ENCODE results near the gene B3GALT6.

The B3GALT6 gene

DNA sequence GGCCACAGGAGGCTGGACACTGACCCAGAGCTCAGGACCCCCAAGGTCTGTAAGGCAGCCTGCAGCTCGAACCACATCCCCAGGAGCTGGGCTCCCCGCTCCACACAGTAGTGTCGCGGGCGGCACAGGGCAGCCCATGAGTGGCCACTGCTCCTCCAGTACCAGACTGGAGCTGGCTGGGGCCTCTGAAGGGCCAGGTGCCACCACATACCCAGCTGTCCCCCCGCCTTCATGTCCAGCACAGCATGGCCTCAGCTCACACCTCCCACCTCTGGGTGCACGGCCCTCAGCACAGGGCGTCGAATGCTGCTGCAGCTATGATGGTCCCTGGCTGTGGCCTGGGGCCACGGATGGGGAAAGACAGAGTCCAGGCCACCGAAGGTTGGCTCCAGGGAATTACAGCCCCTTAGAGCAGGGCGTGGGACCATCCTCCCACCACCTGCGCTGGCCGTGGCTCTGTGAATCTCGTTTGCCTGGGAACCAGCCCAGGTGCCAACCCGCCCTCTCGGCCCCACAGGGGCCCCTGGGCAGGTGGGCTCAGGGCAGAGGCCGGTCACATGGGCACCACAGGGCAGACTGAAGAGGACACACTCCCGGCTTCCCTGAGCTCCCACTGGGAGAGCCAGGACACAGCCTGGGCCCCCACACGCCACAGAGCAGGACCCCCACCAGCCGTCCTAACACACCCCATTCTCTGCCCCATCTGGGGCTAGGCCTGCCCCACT is 16.0 kb upstream of the B3GALT6 start:
- DNase-seq (ENCODE audit: low spot score), result no peak

DNA sequence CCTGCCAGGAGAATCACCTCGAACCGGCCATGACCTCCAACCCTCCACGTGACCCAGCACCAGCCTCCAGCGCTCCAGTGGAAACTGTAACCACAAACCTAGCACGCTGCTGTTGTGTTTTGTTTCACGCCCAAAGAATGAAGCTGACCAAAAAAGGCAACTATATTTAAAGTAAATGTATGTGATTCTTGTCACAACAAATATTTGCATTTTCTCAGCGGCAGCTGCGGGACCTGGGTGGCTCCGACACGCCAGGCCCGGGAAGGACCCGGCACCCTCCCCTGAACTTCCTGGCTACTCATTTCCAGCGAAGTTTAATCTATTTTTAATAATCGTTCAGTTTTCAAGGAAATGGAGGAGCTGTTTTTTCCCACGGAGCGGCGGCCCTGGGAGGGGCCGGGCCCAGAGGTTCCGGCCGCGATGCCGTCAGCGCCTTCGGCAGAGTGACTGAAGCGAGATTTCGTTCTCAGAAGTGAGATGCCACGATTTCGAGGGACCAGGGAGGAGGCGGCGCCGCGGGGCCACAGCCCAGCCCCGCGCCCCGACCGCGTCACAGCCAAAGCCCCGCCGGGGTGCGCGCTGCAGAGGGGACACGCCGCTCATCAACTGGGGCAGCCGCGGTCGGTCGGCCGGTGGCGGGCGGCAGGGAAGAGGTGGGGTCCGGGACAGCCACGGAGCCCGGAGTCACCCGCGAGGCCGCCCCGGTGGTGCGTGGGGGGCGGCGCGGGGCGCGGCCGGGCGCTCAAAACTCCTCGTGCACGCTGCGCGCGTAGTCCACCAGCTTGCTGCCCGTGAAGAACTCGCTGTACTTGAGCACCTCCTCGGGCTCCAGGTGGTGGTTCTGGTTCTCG is 15.0 kb upstream of the B3GALT6 start:
- no peak for DNase-seq (ENCODE audit: low spot score)

DNA sequence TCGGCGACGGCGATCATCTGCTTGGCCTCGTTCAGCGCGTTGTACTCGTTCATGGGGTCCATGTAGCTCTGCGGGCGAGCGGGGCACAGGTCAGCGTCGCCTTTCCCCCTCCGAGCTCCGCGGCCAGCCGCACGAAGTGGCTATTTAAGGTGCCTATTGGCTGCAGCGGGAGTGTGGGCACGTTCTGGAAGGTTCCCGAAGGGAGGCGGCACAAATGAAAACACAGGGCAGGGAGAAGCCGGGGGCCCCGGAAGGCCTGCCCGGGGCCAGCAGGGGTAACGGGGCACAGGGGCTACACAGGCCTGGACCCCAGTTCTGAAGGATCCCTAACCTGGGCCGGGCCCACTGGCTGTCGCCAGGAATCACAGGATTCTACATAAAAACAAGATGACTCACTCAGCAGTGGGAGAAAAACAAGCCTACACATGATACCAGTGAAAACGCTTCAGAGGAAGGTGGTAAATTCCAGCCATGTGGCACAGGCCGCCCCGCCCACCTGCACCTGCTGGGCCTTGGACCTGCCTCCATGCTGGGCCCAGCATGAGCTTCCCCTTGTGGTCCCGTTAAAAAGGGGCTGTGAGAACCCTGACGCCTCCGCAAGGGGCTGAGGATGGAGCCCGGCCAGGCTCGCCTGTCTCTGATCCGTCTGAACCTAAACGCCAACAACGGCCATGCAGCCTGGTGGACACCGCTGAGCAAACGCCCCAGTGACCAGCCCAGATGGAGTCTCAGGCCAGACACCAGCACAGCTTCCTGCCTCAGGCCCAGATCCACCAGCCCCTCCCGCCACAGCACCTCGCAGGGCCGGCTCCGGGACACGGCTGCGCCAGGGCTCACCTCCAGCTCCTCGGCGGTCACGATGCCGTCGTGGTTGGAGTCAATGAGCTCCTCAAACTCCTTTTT is 14.2 kb upstream of the B3GALT6 start:
- DNase-seq (ENCODE audit: low spot score), result peak; percentile 38

DNA sequence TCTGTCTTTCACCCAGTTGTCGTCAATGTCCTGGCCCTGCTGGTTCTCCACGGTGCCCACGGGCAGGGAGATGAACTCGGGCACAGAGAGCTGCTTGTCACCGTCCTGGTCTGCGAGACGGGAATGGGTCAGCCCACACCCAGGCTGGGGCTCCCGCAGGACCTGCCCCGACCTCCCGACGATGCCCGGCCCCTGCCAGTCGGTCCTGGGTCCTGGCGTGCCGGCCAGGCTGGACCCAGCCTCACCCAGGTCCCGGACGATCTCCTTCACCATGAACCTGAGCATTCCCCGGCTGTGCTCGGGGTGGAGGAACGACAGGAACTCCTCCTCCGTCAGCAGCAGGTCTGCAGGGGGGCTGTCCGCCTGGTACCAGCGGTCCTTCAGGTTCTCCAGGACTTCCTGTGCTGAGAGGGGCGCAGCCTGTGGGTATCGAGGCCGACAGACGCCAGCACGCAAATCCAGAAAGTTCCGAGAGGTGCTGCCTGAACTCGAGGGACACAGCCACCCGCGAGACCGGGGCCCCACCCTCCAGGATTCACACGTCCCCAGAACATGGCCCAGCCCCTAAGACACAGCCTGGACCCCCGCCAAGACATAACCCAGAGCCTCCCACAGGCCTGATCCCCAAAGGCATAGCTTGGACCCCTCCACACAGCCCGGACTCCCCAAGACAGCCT is 13.4 kb upstream of the B3GALT6 start:
- no peak for DNase-seq (ENCODE audit: low spot score)

DNA sequence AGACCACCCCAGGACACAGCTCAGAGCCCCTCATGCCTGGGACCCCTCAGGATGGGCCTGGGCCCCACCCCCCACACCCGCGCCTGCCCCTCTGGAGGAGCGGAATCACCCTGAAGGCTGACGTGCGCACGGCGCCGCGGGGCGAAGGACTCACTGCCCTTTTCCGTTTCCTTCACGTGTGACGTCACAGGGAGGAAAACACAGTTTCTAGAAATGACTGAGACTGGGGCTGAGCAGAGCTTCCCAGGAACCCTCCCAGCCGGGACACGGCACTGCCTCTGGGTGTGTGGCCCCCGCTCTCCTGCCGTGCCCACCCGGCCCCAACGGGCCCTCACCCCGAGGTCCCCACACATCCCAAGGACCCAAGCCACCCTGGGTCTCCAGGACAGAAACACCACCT is 12.7 kb upstream of the B3GALT6 start:
- no peak for DNase-seq (ENCODE audit: low spot score)

DNA sequence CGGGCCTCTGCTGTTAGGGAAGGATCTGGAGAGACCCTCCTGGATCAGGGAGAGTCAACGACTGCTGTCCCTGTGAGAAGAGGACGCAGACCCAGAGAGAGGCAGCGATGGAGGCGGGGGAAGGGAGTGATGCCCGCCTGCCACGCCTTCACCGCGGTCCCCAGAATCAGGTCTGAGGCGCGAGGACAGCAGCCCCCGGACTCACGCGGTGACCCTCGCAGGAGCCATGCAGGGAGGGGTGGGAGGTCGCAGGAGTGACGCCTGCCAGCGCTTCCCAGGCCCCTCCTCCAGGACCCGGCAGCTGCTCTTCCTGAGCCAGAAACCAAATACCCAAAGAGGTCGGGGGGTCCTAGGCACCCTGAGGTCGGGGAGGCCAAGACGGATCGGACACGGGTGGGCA is 11.8 kb upstream of the B3GALT6 start:
- no peak for DNase-seq (ENCODE audit: low spot score)

DNA sequence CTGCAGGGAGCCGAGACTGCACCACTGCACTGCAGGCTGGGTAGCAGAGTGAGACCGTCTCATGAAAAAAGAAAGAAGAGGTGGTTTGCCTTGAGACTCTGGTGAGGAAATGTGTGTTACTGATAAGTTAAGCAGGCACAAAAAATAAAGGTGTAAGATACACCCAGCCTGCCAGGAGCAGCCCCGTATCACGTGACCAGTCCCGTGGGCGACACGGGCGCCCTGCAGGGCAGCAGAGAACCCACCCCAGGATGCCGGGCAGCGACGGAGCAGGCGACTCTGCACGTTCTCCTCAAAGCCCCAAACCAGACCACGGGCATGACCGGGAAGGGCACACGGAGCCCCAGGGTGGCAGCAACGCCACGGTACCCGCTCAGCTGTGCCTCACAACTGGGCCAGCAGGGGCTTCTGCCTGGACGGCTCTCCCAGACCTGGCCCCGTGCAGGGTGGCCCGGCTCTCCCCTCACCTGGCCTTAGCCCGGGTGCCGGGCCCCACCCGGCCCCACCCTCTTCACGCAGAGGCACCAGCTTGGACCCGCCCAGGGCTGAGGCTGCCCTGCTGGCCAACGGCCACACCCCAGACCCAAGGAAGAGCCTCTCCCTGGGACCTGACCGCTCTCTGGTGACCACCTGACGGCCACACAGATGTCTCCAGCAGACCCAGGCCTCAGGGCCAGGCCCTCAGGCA is 10.0 kb upstream of the B3GALT6 start:
- no peak for DNase-seq (ENCODE audit: low spot score)

DNA sequence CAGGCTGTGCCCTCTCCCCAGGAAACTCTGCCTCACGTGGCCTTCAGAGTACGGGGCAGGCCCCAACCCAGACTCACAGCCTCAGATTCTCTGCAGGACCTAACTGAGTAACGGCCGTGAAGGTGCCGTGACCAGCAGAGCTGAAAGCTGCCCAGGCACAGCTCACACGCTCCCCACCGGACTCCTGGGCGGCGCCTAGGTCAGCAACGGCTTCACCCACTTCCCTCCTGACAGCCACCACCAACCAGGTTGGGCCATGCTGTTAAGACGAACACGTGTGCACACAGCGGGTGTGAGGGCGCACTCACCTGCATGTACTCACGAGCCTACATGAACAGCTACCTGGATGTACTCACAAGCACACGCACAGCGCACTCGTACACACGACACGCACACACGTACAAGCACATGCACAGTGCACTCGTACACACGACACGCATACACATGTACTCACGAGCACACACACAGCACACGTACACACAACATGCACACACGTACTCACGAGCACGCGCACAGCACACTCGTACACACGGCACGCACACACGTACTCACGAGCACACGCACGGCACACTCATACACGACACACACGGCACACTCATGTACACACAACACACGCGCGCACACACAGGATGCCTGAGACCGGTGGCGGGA is 9.3 kb upstream of the B3GALT6 start:
- no peak for DNase-seq (ENCODE audit: low spot score)

DNA sequence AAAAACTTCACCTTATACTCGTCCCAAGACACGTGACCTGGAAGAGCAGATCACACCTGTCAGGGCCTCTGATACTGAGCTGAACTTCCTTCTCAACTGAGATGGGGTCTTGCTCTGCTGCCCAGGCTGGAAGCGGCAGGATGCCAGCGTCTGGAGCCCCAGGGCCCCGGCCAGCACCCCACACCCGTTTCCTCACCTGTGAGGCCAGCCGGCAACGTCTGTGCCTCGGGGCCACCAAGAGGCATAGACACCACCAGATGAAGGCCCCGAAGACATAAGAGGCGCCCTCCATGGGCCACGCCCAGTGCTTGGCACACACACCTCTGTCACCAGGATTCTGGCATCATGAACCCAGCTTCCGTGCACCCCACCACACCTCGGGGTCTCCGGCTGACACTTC is 8.7 kb upstream of the B3GALT6 start:
- DNase-seq (ENCODE audit: low spot score), result no peak

DNA sequence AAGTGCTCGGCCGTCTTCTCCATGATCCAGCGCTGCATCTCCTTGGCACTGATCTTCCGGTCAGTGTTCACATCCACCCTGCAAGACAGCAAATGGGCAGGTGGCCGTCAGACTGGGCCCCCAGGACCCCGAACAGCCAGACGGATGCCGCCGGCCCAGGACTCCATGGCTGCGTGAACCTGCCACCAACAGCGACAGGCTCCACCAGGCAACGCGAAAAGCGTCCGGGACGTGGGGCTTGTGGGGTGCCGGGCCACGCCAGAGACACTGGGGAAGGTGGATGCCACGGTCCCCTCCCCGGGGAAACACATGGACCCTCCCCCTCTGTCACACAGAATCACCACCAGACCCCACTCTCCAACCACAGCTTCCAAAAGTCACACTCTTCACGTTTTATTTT is 8.1 kb upstream of the B3GALT6 start:
- DNase-seq (ENCODE audit: low spot score), result no peak

DNA sequence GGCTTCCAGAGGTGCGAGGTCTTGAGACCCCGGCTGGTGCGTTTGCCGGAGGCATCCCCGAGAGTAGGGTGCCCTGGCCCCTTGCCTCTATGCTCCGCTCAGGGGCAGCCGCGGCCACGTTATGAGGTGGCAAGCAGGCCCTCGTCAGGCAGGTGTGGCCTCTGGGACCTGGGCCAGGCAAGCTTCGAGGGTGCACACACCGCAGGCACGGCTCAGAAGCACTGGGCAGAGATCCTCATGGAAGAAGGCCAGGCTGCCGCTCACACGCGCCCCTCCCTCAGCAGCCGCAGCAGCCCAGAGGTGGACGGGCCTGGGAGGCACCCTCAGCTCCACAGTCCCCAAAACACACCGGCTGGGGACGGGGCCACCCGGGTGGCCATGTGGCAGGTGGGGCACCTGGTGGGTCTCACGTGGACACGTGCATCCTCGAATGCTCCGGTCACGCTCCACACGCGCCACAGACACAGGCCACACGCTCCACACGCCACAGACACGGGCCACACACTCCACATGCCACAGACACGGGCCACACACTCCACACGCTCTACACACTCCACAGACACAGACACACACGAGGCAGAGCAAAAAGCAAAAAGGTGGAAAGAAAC is 6.7 kb upstream of the B3GALT6 start:
- no peak for DNase-seq (ENCODE audit: low spot score)

DNA sequence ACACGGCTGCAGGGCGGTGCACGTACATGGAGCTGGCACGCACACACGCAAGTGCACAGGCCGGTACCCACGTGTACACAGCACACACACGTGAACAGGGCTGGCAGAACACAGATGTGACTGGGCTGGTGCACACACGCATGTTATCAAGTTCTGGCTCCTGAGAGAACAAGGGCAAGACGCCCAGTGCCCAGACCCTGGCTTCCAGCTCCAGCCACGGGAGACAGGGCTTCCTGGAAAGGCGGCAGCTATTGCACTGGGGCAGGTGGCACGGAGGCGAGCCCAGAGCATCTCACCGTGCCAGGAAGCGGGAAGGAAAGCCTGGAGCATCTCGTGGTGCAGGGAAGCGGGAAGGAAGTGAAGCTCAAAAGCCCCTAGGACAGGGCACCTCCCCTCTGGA is 6.1 kb upstream of the B3GALT6 start:
- peak; percentile 49 for DNase-seq (ENCODE audit: low spot score)

DNA sequence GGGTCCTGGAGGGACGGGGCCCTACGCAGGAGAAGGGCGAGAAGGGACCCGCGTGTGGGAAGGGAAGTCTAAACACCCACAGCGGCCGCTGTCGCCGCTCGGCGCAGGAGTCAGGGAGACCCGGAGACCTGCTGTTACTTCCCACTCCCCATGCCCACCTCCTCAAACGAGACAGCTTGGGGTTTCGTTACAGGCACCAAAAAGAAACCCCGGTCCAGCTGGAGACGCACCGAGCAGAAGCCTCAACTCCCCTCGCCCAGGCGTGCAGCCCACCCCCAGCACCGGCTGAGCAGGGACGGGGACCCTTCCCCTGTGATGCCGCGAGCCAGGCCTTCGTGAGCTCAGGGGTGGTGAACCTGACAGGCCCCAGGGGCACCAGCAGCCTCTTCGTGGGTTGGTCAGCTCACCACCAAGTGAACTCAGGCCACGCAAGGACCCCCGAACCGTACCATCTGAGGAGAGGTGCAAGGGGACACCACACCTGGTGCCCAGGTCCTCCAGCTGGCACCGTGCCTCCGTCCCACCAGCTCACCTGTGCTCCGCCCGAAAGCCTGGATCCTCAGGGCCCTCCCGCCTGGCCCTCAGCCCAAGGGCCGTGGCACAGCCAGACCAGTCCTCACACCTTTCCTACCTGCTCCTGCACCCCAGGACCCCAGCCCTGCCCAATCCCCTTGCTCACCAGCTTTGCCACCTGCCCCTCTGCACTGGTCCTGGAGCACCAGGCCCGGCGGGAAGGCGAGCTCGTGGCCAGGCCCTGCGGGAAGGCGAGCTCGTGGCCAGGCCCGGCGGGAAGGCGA is 5.3 kb upstream of the B3GALT6 start:
- DNase-seq (ENCODE audit: low spot score), result no peak

DNA sequence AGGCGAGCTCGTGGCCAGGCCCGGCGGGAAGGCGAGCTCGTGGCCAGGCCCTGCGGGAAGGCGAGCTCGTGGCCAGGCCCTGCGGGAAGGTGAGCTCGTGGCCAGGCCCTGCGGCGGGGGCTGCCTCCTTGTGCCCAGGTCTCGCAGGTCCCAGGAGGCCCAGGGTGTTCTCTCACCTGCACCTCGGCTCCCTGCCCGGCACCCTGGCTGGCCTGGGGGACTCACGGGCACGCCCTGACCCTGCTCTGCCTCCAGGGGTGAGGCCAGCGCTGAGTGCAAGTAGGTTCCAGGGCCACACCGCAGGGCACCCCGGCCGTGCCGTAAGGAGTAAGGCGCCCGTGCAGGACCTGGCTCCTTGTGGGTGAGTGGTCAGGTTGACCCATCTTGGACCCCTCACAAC is 4.7 kb upstream of the B3GALT6 start:
- DNase-seq (ENCODE audit: low spot score), result no peak

DNA sequence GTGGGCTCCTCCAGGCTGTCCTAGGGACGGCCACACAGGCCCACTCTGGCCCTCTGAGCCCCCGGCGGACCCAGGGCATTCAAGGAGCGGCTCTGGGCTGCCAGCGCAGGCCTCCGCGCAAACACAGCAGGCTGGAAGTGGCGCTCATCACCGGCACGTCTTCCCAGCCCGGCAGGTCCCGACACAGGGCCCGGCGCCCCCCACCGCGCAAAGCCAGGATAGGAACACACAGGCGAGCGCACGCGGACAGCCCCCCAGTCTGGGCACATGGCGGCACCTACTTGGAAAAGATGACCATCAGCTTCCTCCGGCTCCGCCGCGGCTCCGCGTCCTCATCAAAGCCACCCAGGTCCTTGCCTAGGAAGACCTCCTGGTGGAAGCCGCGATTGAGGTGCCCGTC is 3.9 kb upstream of the B3GALT6 start:
- DNase-seq (ENCODE audit: low spot score), result no peak

DNA sequence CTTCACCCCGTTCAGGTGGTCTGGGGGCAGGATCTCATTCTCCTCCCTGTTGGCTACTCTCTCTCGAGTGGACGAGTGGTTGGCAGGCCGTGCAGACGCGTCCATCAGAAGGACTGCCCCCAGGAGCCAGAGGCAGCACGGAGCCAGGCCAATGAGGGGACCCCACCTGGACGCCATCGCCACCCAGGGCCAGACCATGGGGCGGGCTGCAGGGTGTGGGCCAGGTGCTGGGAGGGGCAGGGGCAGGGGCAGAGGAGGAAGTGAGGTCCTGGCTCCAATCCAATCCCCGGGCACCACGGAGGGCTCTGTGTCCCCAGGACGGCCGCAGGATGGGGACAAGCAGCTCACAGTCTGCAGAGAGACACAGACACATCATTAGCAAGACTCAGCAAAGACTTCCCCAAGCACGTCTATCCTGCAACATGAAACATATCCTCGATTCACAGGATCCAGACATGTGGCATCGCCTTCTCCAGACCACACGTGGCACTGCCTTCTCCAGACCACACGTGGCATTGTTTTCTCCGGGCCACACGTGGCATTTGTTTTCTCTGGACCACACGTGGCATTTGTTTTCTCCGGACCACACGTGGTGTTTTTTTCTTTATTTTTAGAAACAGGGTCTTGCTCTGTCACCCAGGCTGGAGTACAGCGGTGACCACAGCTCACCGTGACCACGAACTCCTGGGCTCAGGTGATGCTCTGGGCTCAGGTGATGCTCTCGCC is 3.3 kb upstream of the B3GALT6 start:
- DNase-seq (ENCODE audit: low spot score), result no peak

DNA sequence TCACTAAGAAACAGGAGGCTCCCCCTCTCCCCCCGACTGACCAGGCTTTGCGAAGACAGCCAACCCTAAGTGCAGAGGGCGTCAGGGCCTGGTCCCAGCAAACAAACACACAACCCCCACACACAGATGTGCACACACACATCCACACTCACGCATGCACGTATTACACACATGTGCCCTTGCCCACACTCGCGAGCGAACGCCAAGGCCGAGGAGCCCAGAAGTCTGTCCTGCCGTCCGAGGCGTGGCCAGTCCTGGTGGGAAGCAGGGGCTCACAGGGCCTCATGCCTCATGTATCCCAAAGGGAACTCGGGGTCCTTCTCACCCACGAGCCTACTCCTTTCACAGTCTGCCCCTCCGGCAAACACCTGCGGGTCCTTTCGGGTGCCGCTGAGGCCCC is 2.3 kb upstream of the B3GALT6 start:
- DNase-seq (ENCODE audit: low spot score), result no peak

DNA sequence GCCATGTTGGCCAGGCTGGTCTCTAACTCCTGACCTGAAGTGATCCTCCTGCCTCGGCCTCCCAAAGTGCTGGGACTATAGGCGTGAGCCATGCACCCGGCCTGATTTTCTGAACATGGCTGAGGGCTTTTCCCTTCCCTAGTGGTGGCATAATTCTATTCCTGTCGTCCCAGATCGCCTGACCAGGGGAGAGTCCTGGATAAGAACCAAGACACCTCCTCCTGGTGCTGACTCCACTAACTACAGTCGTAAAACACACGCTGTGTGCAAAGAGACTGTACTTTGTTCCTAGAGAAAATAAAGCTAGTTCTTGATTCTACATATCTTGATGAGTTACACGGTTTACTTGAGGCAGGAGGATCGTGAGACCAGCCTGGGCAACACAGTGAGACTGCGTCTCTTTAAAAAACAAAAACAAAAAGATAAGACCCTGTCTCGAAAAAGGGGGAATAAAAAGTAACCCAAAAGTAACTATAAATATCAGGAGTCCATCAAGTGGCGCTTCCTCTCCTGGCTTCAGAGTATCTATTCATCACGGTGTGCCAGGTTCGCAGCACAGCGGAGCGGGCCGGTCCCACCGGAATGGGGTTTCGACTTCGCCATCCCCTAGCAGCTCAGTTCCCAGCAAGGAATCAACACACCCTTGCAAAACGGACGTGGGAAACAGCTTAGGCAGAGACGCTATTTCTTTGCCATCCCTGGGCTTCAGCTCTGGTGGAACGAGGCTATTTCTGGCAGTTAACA is 1.2 kb upstream of the B3GALT6 start:
- no peak for DNase-seq (ENCODE audit: low spot score)
